HCT116 (cell line): ENCODE results near the gene XKR3. TPM values are rescaled to one million over a fixed set of nuclear protein-coding genes. Genes with fewer than 3 reads are reported as not detected.

Source experiments
- ATAC-seq: fragments of 200-7000 bp; cut with Tn5 transposase; 2 replicates; pipeline ENCODE4 v1.9.1; 2020; ENCODE audit warnings: mild to moderate bottlenecking, moderate library complexity
- BruUV-seq: library from RNA; stranded (reverse); fragments of 400-500 nt; replicated peaks from 2 replicates; lab custom pipeline; 2021; lab: Mats Ljungman, UMichigan
- CTCF ChIA-PET: fragments of 300-600 bp; sonication (Branson Sonifier 250); formaldehyde crosslinking; loops from one replicate; lab custom pipeline; 2021; ENCODE audit warnings: antibody characterized with exemption; lab: Charles Lee
- POLR2A ChIA-PET: fragments of 300-600, 350-600 bp; sonication (Branson Sonifier 250); formaldehyde crosslinking; loops from one replicate; lab custom pipeline; 2021; ENCODE audit warnings: antibody characterized with exemption; lab: Charles Lee
- RAD21 ChIA-PET, 2 experiments: fragments of 300-600 bp; sonication (Branson Sonifier 250); formaldehyde crosslinking; loops; one replicate each; lab custom pipeline; 2023; ENCODE audit warnings: low total read pairs in 2 of 2; ENCODE audit not compliant: uncharacterized antibody in 2 of 2, unreplicated experiment in 2 of 2, low non-redundant PET in 1 of 2; lab: Charles Lee
- DNase-seq: peaks from one replicate; pipeline ENCODE4 v3.0.0-alpha.2; 2010; ENCODE audit warnings: low read depth, low spot score
- H2AFZ ChIP-seq: fragments of 200-600 bp; shearing (Covaris generic), sonication (generic); 2 replicates; pipeline ENCODE4 v1.6.1; 2017; ENCODE audit warnings: low read depth, mixed run types, mixed read lengths, antibody characterized with exemption, low read length; ENCODE audit not compliant: poor library complexity, severe bottlenecking
- H3K27ac ChIP-seq: 2 replicates; pipeline ENCODE4 v1.5.1; 2012; ENCODE audit warnings: low read depth, low read length
- H3K27me3 ChIP-seq: fragments of 200-600 bp; sonication (generic); 2 replicates; pipeline ENCODE4 v1.6.1; 2016; ENCODE audit warnings: mixed run types, low read length, mixed read lengths; ENCODE audit not compliant: insufficient read depth
- H3K36me3 ChIP-seq, 2 experiments: fragments of 200-500 bp in 1 of 2; fragments of 200-600 bp in 1 of 2; sonication (Bioruptor generic) in 1 of 2; sonication (generic) in 1 of 2; 2 replicates each; pipeline versions ENCODE4 v1.5.1 to v1.6.1; 2014 to 2016; ENCODE audit warnings: low read length in 2 of 2, inconsistent platforms in 1 of 2, mixed read lengths in 1 of 2, mixed run types in 1 of 2; ENCODE audit not compliant: insufficient read depth in 2 of 2, control insufficient read depth in 1 of 2
- H3K4me1 ChIP-seq, 2 experiments: fragments of 200-600 bp in 1 of 2; sonication (generic) in 1 of 2; 2 replicates each; pipeline versions ENCODE4 v1.5.1 to v1.6.1; 2012 to 2017; ENCODE audit warnings: low read length in 2 of 2, inconsistent platforms in 1 of 2, mild to moderate bottlenecking in 1 of 2, mixed read lengths in 1 of 2, mixed run types in 1 of 2, moderate library complexity in 1 of 2; ENCODE audit not compliant: insufficient read depth in 2 of 2, control insufficient read depth in 1 of 2
- H3K4me2 ChIP-seq: fragments of 200-600 bp; sonication (generic); 2 replicates; pipeline ENCODE4 v1.6.1; 2017; ENCODE audit warnings: mixed run types, low read length, mixed read lengths
- H3K4me3 ChIP-seq, 2 experiments: fragments of 200-600 bp in 1 of 2; sonication (generic) in 1 of 2; replicated peaks in 1 of 2; 2 replicates each; pipeline ENCODE4 v1.5.1; 2011 to 2016; ENCODE audit warnings: low read length in 2 of 2, control low read depth in 1 of 2, low read depth in 1 of 2, mild to moderate bottlenecking in 1 of 2, mixed read lengths in 1 of 2, mixed run types in 1 of 2
- H3K79me2 ChIP-seq: fragments of 200-600 bp; sonication (generic); 2 replicates; pipeline ENCODE4 v1.6.1; 2017; ENCODE audit warnings: mild to moderate bottlenecking, mixed run types, low read length, moderate library complexity, mixed read lengths; ENCODE audit not compliant: insufficient read depth
- H3K9ac ChIP-seq: fragments of 200-600 bp; sonication (generic); 2 replicates; pipeline ENCODE4 v1.6.1; 2016; ENCODE audit warnings: low read length, mixed read lengths
- H3K9me2 ChIP-seq: fragments of 200-600 bp; sonication (generic), shearing (Covaris generic); 2 replicates; pipeline ENCODE4 v1.6.1; 2017; ENCODE audit warnings: mixed run types, mild to moderate bottlenecking, moderate library complexity; ENCODE audit not compliant: insufficient read depth
- H3K9me3 ChIP-seq, 2 experiments: fragments of 200-500 bp in 1 of 2; fragments of 200-600 bp in 1 of 2; sonication (Bioruptor generic) in 1 of 2; sonication (generic) in 1 of 2; 2 replicates each; pipeline ENCODE4 v1.6.1; 2014 to 2017; ENCODE audit warnings: low read length in 2 of 2, mixed read lengths in 2 of 2, inconsistent platforms in 1 of 2, low read depth in 1 of 2, mild to moderate bottlenecking in 1 of 2, mixed run types in 1 of 2, moderate library complexity in 1 of 2; ENCODE audit not compliant: control insufficient read depth in 1 of 2, insufficient read depth in 1 of 2
- H4K20me1 ChIP-seq: fragments of 200-600 bp; sonication (generic), shearing (Covaris generic); 2 replicates; pipeline ENCODE4 v1.6.1; 2017; ENCODE audit warnings: mixed run types, mild to moderate bottlenecking, moderate library complexity; ENCODE audit not compliant: insufficient read depth
- EGR1 ChIP-seq: IDR thresholded peaks from 2 replicates; pipeline ENCODE4 v1.6.1; 2012; ENCODE audit warnings: low read depth
- ELF1 ChIP-seq: IDR thresholded peaks from 2 replicates; pipeline ENCODE4 v1.6.1; 2012; ENCODE audit warnings: low read depth, borderline replicate concordance
- JUND ChIP-seq: IDR thresholded peaks from 2 replicates; pipeline ENCODE4 v1.6.1; 2012
- RAD21 ChIP-seq: IDR thresholded peaks from 2 replicates; pipeline ENCODE4 v1.6.1; 2012; ENCODE audit warnings: low read depth, mild to moderate bottlenecking
- SIN3A ChIP-seq: IDR thresholded peaks from 2 replicates; pipeline ENCODE4 v1.6.1; 2012; ENCODE audit warnings: low read depth
- TCF7L2 ChIP-seq: IDR thresholded peaks from 2 replicates; pipeline ENCODE4 v1.7.0; 2011; ENCODE audit warnings: borderline replicate concordance, inconsistent platforms; ENCODE audit not compliant: insufficient read depth, insufficient read length; ENCODE audit errors: extremely low read depth
- YY1 ChIP-seq: IDR thresholded peaks from 2 replicates; pipeline ENCODE4 v1.6.1; 2011; ENCODE audit warnings: low read length, low read depth, moderate library complexity, mild to moderate bottlenecking; ENCODE audit not compliant: insufficient replicate concordance; ENCODE audit errors: extremely low read depth
- ZFX ChIP-seq: fragments of 450-650 bp; IDR thresholded peaks from 2 replicates; pipeline ENCODE4 v1.6.1; 2017
- intact Hi-C: fragments of 100-400 bp; cut with micrococcal nuclease; formaldehyde crosslinking; loops from 2 replicates; pipeline ENCODE4 v1.10.0; 2022
- total RNA-seq: library from RNA; stranded (reverse); gene quantifications from one replicate; pipeline ENCODE4 v1.2.1, GENCODE V29; 2021; ENCODE audit not compliant: unreplicated experiment
- TF ChIP-seq, protein P1 (sequence below), 3 experiments: fragments of 200-600 bp in 1 of 3; sonication (generic) in 1 of 3; IDR thresholded peaks in 2 of 3; conservative IDR thresholded peaks in 1 of 3; 2 replicates each; pipeline ENCODE4 v1.5.1; 2012 to 2017; ENCODE audit warnings: low read depth in 2 of 3, low read length in 2 of 3, antibody characterized with exemption in 1 of 3, borderline replicate concordance in 1 of 3, control low read depth in 1 of 3, mild to moderate bottlenecking in 1 of 3, mixed read lengths in 1 of 3, mixed run types in 1 of 3, moderate library complexity in 1 of 3; ENCODE audit not compliant: insufficient read depth in 1 of 3
- TF ChIP-seq, protein P2 (sequence below): IDR thresholded peaks from 2 replicates; pipeline ENCODE4 v1.6.1; 2011; ENCODE audit warnings: mild to moderate bottlenecking, low read length, moderate library complexity; ENCODE audit not compliant: insufficient replicate concordance; ENCODE audit errors: extremely low read depth
- TF ChIP-seq, protein P3 (sequence below): IDR thresholded peaks from 2 replicates; pipeline ENCODE4 v1.6.1; 2012; ENCODE audit warnings: low read depth

Gene XKR3
- total RNA-seq, 1 experiment from 2014 or later = not detected

DNA sequence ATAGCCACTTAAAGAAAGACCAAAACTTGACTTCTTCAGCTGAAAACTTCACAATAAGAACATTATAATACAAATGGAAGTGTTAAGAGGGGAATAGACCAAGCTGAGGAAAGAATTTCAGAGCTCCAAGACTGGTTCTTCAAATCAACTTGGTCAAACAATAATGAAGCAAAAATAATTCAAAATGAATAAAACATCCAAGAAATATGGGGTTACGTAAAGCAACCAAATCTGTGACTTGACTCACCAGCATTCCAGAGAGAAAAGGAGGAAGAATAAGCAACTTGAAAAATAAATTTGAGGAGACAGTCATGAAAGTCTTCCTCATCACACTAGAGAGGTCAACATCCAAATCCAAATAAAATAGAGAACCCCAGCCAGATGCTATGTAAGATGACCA, 31.4 kb downstream of the XKR3 start:
- DNase-seq = no peak
- Histone ChIP-seq H4K20me1 (no peaks in the 10 kb centered on the region), H3K9me2 (no peaks in the 10 kb centered on the region), H3K4me3 (no peak overlapping the region), H3K36me3 (no peaks in the 10 kb centered on the region)
- intact Hi-C loops = no loop called here
- TF ChIP-seq SIN3A = no peak
- TF ChIP-seq ZFX = no peak
- no peak for TF ChIP-seq ELF1
- TF ChIP-seq, all 23 proteins: peak for 0
- ATAC-seq = no peak
- BruUV-seq = no TSS peak
- CTCF ChIA-PET = no interaction called here
- Histone ChIP-seq H3K9me3 (no peaks in the 10 kb centered on the region), H3K4me1 (no peaks in the 10 kb centered on the region), H3K27ac (no peak overlapping the region), H3K9ac (no peak overlapping the region), H2AFZ (no peak overlapping the region), H3K27me3 (no peaks in the 10 kb centered on the region), H3K79me2 (no peaks in the 10 kb centered on the region), H3K4me2 (no peak overlapping the region)
- RAD21 ChIA-PET = no interaction called here
- POLR2A ChIA-PET = interaction anchor here (0.7 kb wide), 1 partner anchor 12 kb away, joined by 3 read pairs; no protein-coding TSS in a partner anchor

DNA sequence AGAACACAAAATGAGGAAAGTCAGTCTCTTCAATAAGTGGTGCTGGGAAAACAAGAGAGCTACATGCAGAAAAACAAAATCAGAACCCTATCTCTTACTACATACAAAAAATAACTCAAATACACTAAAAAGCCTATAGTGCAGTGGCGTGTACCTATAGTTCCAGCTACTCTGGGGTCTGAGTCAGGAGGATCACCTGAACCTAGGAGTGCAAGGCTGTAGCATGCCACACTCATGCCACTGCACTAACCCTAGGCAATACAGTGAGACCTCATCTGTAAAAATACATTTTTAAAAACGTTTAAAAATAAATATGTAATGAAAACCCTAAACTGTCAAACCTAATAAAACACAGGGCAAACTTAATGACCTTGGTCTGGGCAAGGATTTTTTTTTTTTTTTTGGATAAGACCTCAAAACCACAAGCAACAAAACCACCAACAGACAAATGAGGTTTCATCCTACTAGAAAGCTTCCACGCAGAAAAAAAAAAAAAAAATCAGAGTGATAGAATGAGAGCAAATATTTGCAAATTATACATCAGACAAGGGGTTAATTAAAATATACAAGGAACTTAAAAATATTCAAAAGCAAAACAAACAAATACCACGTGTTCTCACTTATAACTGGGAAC, 35.2 kb downstream of the XKR3 start:
- Histone ChIP-seq H3K4me2 (no peak overlapping the region), H2AFZ (no peak overlapping the region), H3K9me2 (no peaks in the 10 kb centered on the region), H3K4me1 (no peaks in the 10 kb centered on the region), H3K9ac (no peak overlapping the region), H3K27me3 (no peaks in the 10 kb centered on the region), H3K27ac (no peak overlapping the region), H3K9me3 (no peaks in the 10 kb centered on the region), H4K20me1 (no peaks in the 10 kb centered on the region), H3K4me3 (no peak overlapping the region), H3K36me3 (no peaks in the 10 kb centered on the region), H3K79me2 (no peaks in the 10 kb centered on the region)
- ATAC-seq (no peak), DNase-seq (no peak)
- intact Hi-C loops = loop anchor here (10.0 kb wide), 2 partner anchors 45 to 55 kb away; no protein-coding TSS in a partner anchor
- ChIA-PET POLR2A (no interaction called here), RAD21 (no interaction called here), CTCF (no interaction called here)
- no TSS peak for BruUV-seq
- no peak for TF ChIP-seq JUND
- TF ChIP-seq, protein P1, sequence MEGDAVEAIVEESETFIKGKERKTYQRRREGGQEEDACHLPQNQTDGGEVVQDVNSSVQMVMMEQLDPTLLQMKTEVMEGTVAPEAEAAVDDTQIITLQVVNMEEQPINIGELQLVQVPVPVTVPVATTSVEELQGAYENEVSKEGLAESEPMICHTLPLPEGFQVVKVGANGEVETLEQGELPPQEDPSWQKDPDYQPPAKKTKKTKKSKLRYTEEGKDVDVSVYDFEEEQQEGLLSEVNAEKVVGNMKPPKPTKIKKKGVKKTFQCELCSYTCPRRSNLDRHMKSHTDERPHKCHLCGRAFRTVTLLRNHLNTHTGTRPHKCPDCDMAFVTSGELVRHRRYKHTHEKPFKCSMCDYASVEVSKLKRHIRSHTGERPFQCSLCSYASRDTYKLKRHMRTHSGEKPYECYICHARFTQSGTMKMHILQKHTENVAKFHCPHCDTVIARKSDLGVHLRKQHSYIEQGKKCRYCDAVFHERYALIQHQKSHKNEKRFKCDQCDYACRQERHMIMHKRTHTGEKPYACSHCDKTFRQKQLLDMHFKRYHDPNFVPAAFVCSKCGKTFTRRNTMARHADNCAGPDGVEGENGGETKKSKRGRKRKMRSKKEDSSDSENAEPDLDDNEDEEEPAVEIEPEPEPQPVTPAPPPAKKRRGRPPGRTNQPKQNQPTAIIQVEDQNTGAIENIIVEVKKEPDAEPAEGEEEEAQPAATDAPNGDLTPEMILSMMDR (IDR thresholded peaks at IDR 0.05 in 2 of 3, conservative IDR thresholded peaks at IDR 0.05 in 1 of 3; ENCODE audit: borderline replicate concordance in 1 of 3, insufficient read depth in 1 of 3, low read depth in 2 of 3, low read length in 2 of 3) = no peak
- TF ChIP-seq, protein P2, sequence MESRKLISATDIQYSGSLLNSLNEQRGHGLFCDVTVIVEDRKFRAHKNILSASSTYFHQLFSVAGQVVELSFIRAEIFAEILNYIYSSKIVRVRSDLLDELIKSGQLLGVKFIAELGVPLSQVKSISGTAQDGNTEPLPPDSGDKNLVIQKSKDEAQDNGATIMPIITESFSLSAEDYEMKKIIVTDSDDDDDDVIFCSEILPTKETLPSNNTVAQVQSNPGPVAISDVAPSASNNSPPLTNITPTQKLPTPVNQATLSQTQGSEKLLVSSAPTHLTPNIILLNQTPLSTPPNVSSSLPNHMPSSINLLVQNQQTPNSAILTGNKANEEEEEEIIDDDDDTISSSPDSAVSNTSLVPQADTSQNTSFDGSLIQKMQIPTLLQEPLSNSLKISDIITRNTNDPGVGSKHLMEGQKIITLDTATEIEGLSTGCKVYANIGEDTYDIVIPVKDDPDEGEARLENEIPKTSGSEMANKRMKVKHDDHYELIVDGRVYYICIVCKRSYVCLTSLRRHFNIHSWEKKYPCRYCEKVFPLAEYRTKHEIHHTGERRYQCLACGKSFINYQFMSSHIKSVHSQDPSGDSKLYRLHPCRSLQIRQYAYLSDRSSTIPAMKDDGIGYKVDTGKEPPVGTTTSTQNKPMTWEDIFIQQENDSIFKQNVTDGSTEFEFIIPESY = no peak
- TF ChIP-seq ELF1 = no peak
- TF ChIP-seq, protein P3, sequence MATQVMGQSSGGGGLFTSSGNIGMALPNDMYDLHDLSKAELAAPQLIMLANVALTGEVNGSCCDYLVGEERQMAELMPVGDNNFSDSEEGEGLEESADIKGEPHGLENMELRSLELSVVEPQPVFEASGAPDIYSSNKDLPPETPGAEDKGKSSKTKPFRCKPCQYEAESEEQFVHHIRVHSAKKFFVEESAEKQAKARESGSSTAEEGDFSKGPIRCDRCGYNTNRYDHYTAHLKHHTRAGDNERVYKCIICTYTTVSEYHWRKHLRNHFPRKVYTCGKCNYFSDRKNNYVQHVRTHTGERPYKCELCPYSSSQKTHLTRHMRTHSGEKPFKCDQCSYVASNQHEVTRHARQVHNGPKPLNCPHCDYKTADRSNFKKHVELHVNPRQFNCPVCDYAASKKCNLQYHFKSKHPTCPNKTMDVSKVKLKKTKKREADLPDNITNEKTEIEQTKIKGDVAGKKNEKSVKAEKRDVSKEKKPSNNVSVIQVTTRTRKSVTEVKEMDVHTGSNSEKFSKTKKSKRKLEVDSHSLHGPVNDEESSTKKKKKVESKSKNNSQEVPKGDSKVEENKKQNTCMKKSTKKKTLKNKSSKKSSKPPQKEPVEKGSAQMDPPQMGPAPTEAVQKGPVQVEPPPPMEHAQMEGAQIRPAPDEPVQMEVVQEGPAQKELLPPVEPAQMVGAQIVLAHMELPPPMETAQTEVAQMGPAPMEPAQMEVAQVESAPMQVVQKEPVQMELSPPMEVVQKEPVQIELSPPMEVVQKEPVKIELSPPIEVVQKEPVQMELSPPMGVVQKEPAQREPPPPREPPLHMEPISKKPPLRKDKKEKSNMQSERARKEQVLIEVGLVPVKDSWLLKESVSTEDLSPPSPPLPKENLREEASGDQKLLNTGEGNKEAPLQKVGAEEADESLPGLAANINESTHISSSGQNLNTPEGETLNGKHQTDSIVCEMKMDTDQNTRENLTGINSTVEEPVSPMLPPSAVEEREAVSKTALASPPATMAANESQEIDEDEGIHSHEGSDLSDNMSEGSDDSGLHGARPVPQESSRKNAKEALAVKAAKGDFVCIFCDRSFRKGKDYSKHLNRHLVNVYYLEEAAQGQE = no peak
- TF ChIP-seq SIN3A = no peak
- TF ChIP-seq RAD21 = no peak
- no peak for TF ChIP-seq YY1
- TF ChIP-seq EGR1 = no peak
- TF ChIP-seq TCF7L2 = no peak
